CD14-positive monocyte (primary cell): ENCODE measurements around the gene PRKACB. TPM values are rescaled to one million over a fixed set of nuclear protein-coding genes. Genes with fewer than 3 reads are reported as not detected.

ENCODE experiments used
- DNase-seq, 3 donors: peaks; one replicate each; pipeline ENCODE4 v3.0.0-alpha.2; 2011 to 2022
- H2AFZ ChIP-seq: 2 replicates; pipeline ENCODE4 v1.6.0; 2012; ENCODE audit warnings: mild to moderate bottlenecking, low read depth, low read length, inconsistent platforms; ENCODE audit not compliant: insufficient read depth, poor library complexity, severe bottlenecking
- H3K27ac ChIP-seq, 2 donors: 1 replicate in 1 of 2; 2 replicates in 1 of 2; pipeline ENCODE4 v1.5.1; 2012 to 2013; ENCODE audit warnings: low read length in 2 of 2, control low read depth in 1 of 2, inconsistent platforms in 1 of 2, low read depth in 1 of 2, mild to moderate bottlenecking in 1 of 2
- H3K27me3 ChIP-seq, 2 donors: one replicate each; pipeline versions ENCODE4 v1.6.0 to v1.6.1; 2011 to 2013; ENCODE audit warnings: low read length in 2 of 2; ENCODE audit not compliant: control insufficient read depth in 2 of 2, insufficient read depth in 2 of 2
- H3K36me3 ChIP-seq, 2 donors: replicated peaks in 1 of 2; 1 replicate in 1 of 2; 2 replicates in 1 of 2; pipeline versions ENCODE4 v1.5.1 to v1.6.1; 2012 to 2013; ENCODE audit warnings: low read length in 2 of 2, control low read depth in 1 of 2, inconsistent platforms in 1 of 2, mild to moderate bottlenecking in 1 of 2; ENCODE audit not compliant: insufficient read depth in 2 of 2, control insufficient read depth in 1 of 2
- H3K4me1 ChIP-seq, 2 donors: 1 replicate in 1 of 2; 2 replicates in 1 of 2; pipeline versions ENCODE4 v1.5.1 to v1.6.1; 2012 to 2013; ENCODE audit warnings: low read length in 2 of 2, control low read depth in 1 of 2, inconsistent platforms in 1 of 2, mild to moderate bottlenecking in 1 of 2, moderate library complexity in 1 of 2; ENCODE audit not compliant: insufficient read depth in 2 of 2, control insufficient read depth in 1 of 2
- H3K4me2 ChIP-seq: replicated peaks from 2 replicates; pipeline ENCODE3; 2012; ENCODE audit warnings: low read length, moderate library complexity, mild to moderate bottlenecking; ENCODE audit not compliant: poor library complexity, severe bottlenecking; ENCODE audit errors: extremely low read depth
- H3K4me3 ChIP-seq, 3 experiments: fragments of 200-600 bp in 1 of 3; sonication (generic) in 1 of 3; replicated peaks in 1 of 3; 1 replicate in 2 of 3; 2 replicates in 1 of 3; pipeline ENCODE4 v1.5.1; 2011 to 2013; ENCODE audit warnings: low read length in 3 of 3, mild to moderate bottlenecking in 3 of 3, control low read depth in 2 of 3, low read depth in 2 of 3, inconsistent platforms in 1 of 3, moderate library complexity in 1 of 3
- H3K79me2 ChIP-seq: 2 replicates; pipeline ENCODE4 v1.6.0; 2012; ENCODE audit warnings: mild to moderate bottlenecking, control low read depth, inconsistent platforms, low read length, moderate library complexity; ENCODE audit not compliant: insufficient read depth
- H3K9ac ChIP-seq: 2 replicates; pipeline ENCODE4 v1.6.0; 2017; ENCODE audit warnings: low read length, mild to moderate bottlenecking; ENCODE audit not compliant: insufficient read depth, poor library complexity, severe bottlenecking
- H3K9me3 ChIP-seq, 2 donors: replicated peaks in 1 of 2; 1 replicate in 1 of 2; 2 replicates in 1 of 2; pipeline versions ENCODE4 v1.5.1 to v1.6.1; 2012 to 2013; ENCODE audit warnings: low read length in 2 of 2, control low read depth in 1 of 2; ENCODE audit not compliant: control insufficient read depth in 1 of 2, insufficient read depth in 1 of 2
- H4K20me1 ChIP-seq: 2 replicates; pipeline ENCODE4 v1.6.0; 2012; ENCODE audit warnings: mild to moderate bottlenecking, low read length, control low read depth, moderate library complexity; ENCODE audit not compliant: insufficient read depth
- H3K27ac Mint-ChIP-seq, 7 donors: one replicate each; pipeline ENCODE4 v1.8.0; 2020; ENCODE audit warnings: mild to moderate bottlenecking in 7 of 7, mixed read lengths in 7 of 7, moderate library complexity in 6 of 7, inconsistent platforms in 2 of 7
- H3K27me3 Mint-ChIP-seq, 3 donors: one replicate each; pipeline ENCODE4 v1.8.0; 2021 to 2022; ENCODE audit warnings: low read depth in 3 of 3, mild to moderate bottlenecking in 3 of 3, mixed read lengths in 3 of 3, moderate library complexity in 3 of 3, inconsistent platforms in 1 of 3
- H3K36me3 Mint-ChIP-seq, 2 donors: one replicate each; pipeline ENCODE4 v1.8.0; 2020; ENCODE audit warnings: mixed read lengths in 2 of 2, inconsistent platforms in 1 of 2, mild to moderate bottlenecking in 1 of 2
- H3K4me1 Mint-ChIP-seq: one replicate; pipeline ENCODE4 v1.8.0; 2020; ENCODE audit warnings: mild to moderate bottlenecking, mixed read lengths
- H3K4me3 Mint-ChIP-seq, 2 donors: one replicate each; pipeline ENCODE4 v1.8.0; 2020; ENCODE audit warnings: mild to moderate bottlenecking in 2 of 2, mixed read lengths in 2 of 2, moderate library complexity in 1 of 2
- H3K9me3 Mint-ChIP-seq, 7 donors: one replicate each; pipeline ENCODE4 v1.8.0; 2020 to 2022; ENCODE audit warnings: mixed read lengths in 7 of 7, mild to moderate bottlenecking in 6 of 7, moderate library complexity in 6 of 7, inconsistent platforms in 2 of 7
- CTCF ChIP-seq: fragments of 200-600 bp; IDR thresholded peaks from one replicate; pipeline ENCODE4 v1.8.0; 2022; ENCODE audit warnings: antibody characterized with exemption, mild to moderate bottlenecking
- WGBS: methylation state at CpG from one replicate; pipeline ENCODE4 v1.1.5; 2013; ENCODE audit warnings: missing lambda C conversion rate; ENCODE audit not compliant: insufficient coverage; 5-methylcytosine and 5-hydroxymethylcytosine counted together
- intact Hi-C, 2 donors: fragments of 100-400 bp; cut with micrococcal nuclease; formaldehyde crosslinking; loops; one replicate each; pipeline versions ENCODE4 v1.15.0 to v1.15.1; 2023
- polyA plus RNA-seq, 3 donors: library from polyadenylated mRNA; depleted of rRNA in 1 of 3; unstranded in 2 of 3; stranded (reverse) in 1 of 3; fragments of 300-500 nt in 2 of 3; fragments of >200 nt in 1 of 3; fragmentation: Illumina TruSeq in 2 of 3; gene quantifications; 1 replicate in 2 of 3; 2 replicates in 1 of 3; pipeline ENCODE4 v1.2.3, GENCODE V29; 2012 to 2021

PRKACB gene
- polyA plus RNA-seq, 3 donors, result 2.5 to 14.5 (median 13.8) TPM

- Histone ChIP-seq H3K4me3 (no peak overlapping the region), H3K4me2 (no peak overlapping the region), H3K9me3 (no peaks in the 10 kb centered on the region), H3K27me3 (no peaks in the 10 kb centered on the region), H2AFZ (no peak overlapping the region), H4K20me1 (no peaks in the 10 kb centered on the region), H3K4me1 (peaks cover 0 to 9% of the 10 kb centered on the region in 2 donors), H3K27ac (no peak overlapping the region), H3K36me3 (no peaks in the 10 kb centered on the region), H3K9ac (no peak overlapping the region), H3K79me2 (no peaks in the 10 kb centered on the region)
- Mint-ChIP-seq H3K27me3 (peaks cover 0 to 2% (median 0%) of the 10 kb centered on the region in 3 donors), H3K36me3 (no peaks in the 10 kb centered on the region), H3K4me3 (no peak overlapping the region), H3K4me1 (peaks cover 12% of the 10 kb centered on the region), H3K27ac (no peak overlapping the region), H3K9me3 (peaks cover 0 to 4% (median 0%) of the 10 kb centered on the region in 7 donors)
- intact Hi-C loops, result no loop called here
- no peak for TF ChIP-seq CTCF
- WGBS, result no CpG with 5 or more reads among the region's 1 CpG
- DNase-seq, result no peak
These were observed 124.3 kb downstream of the PRKACB start for GRCh38 chr1:84268346-84268745.

GRCh38 chr1:84269306-84269705, 125.2 kb downstream of the PRKACB start:
- Histone ChIP-seq H3K27ac (no peak overlapping the region), H3K9ac (no peak overlapping the region), H3K4me2 (no peak overlapping the region), H2AFZ (no peak overlapping the region), H3K27me3 (no peaks in the 10 kb centered on the region), H4K20me1 (no peaks in the 10 kb centered on the region), H3K4me3 (no peak overlapping the region), H3K4me1 (peaks cover 0 to 9% of the 10 kb centered on the region in 2 donors), H3K79me2 (no peaks in the 10 kb centered on the region), H3K36me3 (no peaks in the 10 kb centered on the region), H3K9me3 (no peaks in the 10 kb centered on the region)
- Mint-ChIP-seq H3K4me3 (no peak overlapping the region), H3K4me1 (peaks cover 12% of the 10 kb centered on the region), H3K27me3 (peaks cover 0 to 2% (median 0%) of the 10 kb centered on the region in 3 donors), H3K27ac (no peak overlapping the region), H3K36me3 (no peaks in the 10 kb centered on the region), H3K9me3 (peaks cover 0 to 4% (median 2%) of the 10 kb centered on the region in 7 donors)
- intact Hi-C loops, result no loop called here
- DNase-seq, result no peak
- TF ChIP-seq CTCF, result no peak
- no CpG with 5 or more reads among the region's 2 CpGs for WGBS
